ENCODE results near the gene OR10H4. TPM values are rescaled to one million over a fixed set of nuclear protein-coding genes. Genes with fewer than 3 reads are reported as not detected.
"Not testable (repeated sequence)": the region's sequence is repeated elsewhere in the genome, so short reads cannot be mapped to it uniquely, and the experiment has no call there.

OR10H4 gene
- total RNA-seq, 2 donors from 2014 or later, result not detected

DNA sequence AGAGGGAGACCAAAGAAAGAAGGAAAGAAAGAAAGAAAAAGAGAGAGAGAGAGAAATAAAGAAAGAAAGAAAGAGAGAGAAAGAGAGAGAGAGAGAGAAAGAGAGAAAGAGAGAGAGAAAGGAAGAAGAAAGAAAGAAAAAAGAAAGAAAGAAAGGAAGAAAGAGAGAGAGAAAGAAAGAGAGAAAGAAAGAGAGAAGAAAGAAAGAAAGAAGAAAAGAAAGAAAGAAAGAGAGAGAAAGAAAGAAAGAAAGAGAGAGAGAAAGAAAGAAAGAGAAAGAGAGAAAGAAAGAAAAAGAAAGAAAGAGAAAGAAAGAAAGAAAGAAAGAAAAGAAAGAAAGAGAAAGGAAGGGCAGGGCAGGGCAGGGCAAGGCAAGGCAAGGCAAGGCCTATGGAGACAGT lies 23.2 kb downstream of the OR10H4 start:
- H3K9me3 Mint-ChIP-seq; H3K4me1 Mint-ChIP-seq (ENCODE audit: low read depth in 2 of 2); H3K4me3 Mint-ChIP-seq; DNase-seq (ENCODE audit: low spot score); H3K36me3 Mint-ChIP-seq; ATAC-seq; H3K27ac Mint-ChIP-seq: not testable (repeated sequence)
- H3K27me3 Mint-ChIP-seq, result peaks cover 21% of the 10 kb centered on the region in 2 donors

DNA sequence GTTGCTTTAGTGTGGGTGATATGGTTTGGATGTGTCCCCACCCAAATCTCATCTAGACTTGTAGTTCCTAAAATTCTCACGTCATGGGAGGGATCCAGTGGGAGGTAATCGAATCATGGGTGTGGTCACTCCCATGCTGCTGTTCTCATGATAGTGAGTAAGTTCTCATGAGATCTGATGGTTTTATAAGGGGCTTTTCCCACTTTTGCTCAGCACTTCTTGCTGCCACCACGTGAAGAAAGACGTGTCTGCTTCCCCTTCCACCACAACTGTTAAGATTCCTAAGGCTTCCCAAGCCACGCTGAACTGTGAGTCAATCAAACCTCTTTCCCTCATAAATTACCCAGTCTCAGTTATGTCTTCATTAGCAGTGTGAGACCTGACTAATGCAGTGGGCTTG lies 26.0 kb downstream of the OR10H4 start:
- ATAC-seq, result no peak
- no peak for DNase-seq (ENCODE audit: low spot score)
- H3K4me3 Mint-ChIP-seq, result no peak overlapping the region
- no peaks in the 10 kb centered on the region for H3K4me1 Mint-ChIP-seq (ENCODE audit: low read depth in 2 of 2)
- no peaks in the 10 kb centered on the region for H3K9me3 Mint-ChIP-seq
- peaks cover 20 to 27% of the 10 kb centered on the region in 2 donors for H3K27me3 Mint-ChIP-seq
- H3K36me3 Mint-ChIP-seq, result no peaks in the 10 kb centered on the region
- no peak overlapping the region for H3K27ac Mint-ChIP-seq

DNA sequence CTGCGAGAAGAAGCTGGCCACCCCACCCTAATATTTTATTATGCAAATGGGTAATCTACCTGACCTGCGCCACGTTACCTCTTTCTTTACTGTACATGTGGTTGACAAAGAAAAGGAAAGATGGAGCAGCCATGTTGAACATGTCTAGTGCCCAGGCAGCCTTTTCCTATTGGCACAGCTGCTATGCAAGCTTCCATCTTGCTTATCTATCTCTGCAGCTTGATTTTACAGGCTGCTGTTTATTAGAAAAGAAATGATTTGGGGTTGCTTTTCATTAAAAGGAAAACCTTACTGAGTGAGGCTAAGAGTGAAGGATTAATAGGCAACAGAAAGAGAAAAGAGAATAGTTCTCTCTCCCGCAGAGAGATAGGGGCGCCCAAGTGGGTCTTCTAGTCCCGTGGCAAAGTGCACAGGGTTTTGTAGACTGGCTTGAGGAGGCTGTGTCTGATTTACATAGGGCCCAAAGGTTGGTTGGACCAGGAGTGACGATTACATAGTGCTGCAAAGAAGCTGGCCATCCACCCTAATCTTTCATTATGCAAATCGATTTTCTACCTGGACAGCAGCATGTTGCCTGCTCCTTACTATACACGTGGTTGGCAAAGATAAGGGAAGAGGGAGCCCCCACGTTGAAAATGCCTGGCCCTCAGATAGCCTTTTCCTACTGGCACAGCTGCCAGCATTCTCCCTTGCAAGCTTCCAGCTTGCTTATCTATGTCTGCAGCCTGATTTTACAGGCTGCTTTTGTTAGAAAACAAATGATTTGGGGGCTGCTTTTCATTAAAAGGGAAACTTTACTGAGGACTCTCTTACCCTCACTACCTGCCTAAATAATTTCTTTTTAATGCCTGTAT lies 28.3 kb downstream of the OR10H4 start:
- no peak overlapping the region for H3K27ac Mint-ChIP-seq
- no peaks in the 10 kb centered on the region for H3K36me3 Mint-ChIP-seq

DNA sequence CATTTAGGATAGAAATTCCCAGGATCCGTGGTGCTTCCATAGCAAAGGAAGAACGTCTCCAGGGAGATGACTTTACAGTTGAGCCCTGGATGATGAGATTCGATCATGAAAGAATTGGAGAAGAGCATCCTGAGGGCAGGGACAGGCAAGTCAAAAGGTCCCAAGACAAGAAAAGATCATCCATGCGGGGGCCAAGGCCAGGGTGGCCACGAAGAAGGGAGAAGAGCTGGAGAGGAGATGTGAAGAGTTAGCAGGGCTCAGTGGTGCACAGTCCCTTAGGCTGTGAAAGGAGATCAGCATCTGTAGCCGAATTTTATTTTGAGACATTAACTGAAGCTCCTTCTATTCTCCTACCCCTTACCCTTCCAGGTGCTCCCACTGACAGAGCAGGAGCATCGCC lies 28.9 kb downstream of the OR10H4 start:
- no peak for DNase-seq (ENCODE audit: low spot score)

More for the DNA sequence above, 28.3 kb downstream of the OR10H4 start:
- Mint-ChIP-seq H3K27me3 (peaks cover 21 to 31% of the 10 kb centered on the region in 2 donors), H3K4me1 (ENCODE audit: low read depth in 2 of 2) (no peaks in the 10 kb centered on the region), H3K4me3 (no peak overlapping the region), H3K9me3 (no peaks in the 10 kb centered on the region)
- DNase-seq (ENCODE audit: low spot score) (no peak), ATAC-seq (no peak)

DNA sequence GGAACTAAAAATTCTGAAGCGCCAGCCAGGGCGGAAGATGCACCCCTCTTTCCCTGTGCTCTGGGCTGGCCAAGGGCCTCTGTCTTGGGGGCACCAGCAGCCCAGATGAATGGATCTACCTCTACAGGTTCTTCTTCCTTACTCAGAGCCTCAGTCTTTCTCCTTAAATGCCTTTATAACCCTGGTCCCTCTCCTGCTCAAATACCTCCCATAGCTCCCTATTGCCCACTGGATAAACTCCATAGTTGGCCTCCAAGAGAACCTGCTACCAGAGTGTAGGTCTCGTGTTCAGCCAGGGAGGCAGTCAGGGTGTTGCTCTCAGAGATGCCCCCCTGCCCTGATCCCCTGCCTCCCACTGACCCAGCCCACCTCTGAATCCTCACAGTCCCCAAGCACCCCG lies 30.5 kb downstream of the OR10H4 start:
- no peak overlapping the region for H3K4me3 Mint-ChIP-seq
- no peak overlapping the region for H3K27ac Mint-ChIP-seq
- H3K36me3 Mint-ChIP-seq, result no peaks in the 10 kb centered on the region
- no peaks in the 10 kb centered on the region for H3K4me1 Mint-ChIP-seq (ENCODE audit: low read depth in 2 of 2)
- no peak for ATAC-seq
- no peaks in the 10 kb centered on the region for H3K9me3 Mint-ChIP-seq
- peaks cover 18 to 31% of the 10 kb centered on the region in 2 donors for H3K27me3 Mint-ChIP-seq
- no peak for DNase-seq (ENCODE audit: low spot score)

More for the DNA sequence above, 28.9 kb downstream of the OR10H4 start:
- Mint-ChIP-seq H3K4me3 (no peak overlapping the region), H3K9me3 (no peaks in the 10 kb centered on the region), H3K4me1 (ENCODE audit: low read depth in 2 of 2) (no peaks in the 10 kb centered on the region), H3K27ac (no peak overlapping the region), H3K27me3 (peaks cover 18 to 25% of the 10 kb centered on the region in 2 donors), H3K36me3 (no peaks in the 10 kb centered on the region)
- ATAC-seq, result no peak

DNA sequence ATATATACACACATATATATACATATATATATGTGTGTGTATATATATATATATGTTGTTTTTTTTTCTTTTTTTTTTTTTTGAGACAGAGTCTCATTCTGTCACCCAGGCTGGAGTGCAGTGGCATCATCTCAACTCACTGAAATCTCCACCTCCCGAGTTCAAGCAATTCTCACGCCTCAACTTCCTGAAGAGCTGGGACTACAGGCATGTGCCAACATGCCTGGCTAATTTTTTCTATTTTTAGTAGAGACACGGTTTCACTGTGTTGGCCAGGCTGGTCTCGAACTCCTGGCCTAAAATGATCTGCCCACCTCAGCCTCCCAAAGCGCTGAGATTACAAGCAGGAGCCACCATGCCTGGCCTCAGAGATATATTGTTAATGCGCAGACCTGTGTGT lies 37.0 kb downstream of the OR10H4 start:
- not testable (repeated sequence) for H3K4me1 Mint-ChIP-seq (ENCODE audit: low read depth in 2 of 2); H3K4me3 Mint-ChIP-seq; DNase-seq (ENCODE audit: low spot score); H3K27ac Mint-ChIP-seq; H3K9me3 Mint-ChIP-seq; H3K36me3 Mint-ChIP-seq; ATAC-seq
- H3K27me3 Mint-ChIP-seq, result peaks cover 15 to 36% of the 10 kb centered on the region in 2 donors

DNA sequence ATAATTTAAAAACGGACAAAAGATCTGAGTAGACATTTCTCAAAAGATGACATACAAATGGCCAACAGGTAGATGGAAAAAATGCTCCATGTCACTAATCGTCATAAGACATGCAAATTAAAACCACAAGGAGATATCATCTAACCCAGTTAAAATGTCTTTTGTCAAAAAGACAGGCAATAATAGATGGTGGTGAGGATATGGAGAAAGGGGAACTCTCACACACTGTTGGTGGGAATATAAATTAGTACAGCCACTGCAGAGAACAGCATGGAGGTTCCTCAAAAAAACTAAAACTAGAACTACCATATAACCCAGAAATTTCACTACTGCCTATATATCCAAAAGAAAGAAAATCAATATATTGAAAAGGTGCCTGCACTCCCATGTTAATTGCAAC lies 37.9 kb downstream of the OR10H4 start:
- H3K36me3 Mint-ChIP-seq, result no peaks in the 10 kb centered on the region
- no peak overlapping the region for H3K4me3 Mint-ChIP-seq
- H3K27me3 Mint-ChIP-seq, result peaks cover 20 to 39% of the 10 kb centered on the region in 2 donors
- peaks cover 2 to 6% of the 10 kb centered on the region in 2 donors for H3K4me1 Mint-ChIP-seq (ENCODE audit: low read depth in 2 of 2)
- H3K27ac Mint-ChIP-seq, result no peak overlapping the region
- H3K9me3 Mint-ChIP-seq, result no peaks in the 10 kb centered on the region
- ATAC-seq, result no peak
- DNase-seq (ENCODE audit: low spot score), result no peak

DNA sequence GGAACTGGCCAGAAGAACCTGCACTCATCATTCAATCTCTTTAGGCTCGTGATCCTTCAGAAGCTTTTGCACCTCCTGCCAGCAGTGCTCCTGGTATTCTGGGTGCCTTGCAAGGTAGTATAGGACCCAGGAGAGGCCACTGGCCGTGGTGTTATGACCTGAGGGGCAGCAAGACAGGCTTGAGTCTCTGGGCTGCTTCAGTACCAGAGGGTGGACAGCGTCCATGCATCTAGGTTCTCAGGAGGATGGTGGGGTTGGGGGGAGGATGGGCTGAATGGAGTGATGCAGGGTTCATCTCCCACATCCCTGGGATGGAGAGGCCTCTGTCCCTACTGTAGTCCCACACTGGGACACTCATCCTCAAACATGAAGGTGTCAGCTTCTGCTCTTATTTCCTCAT lies 41.1 kb downstream of the OR10H4 start:
- ATAC-seq (no peak), DNase-seq (ENCODE audit: low spot score) (no peak)
- Mint-ChIP-seq H3K9me3 (no peaks in the 10 kb centered on the region), H3K4me1 (ENCODE audit: low read depth in 2 of 2) (peaks cover 2 to 5% of the 10 kb centered on the region in 2 donors), H3K27me3 (peaks cover 23 to 41% of the 10 kb centered on the region in 2 donors), H3K27ac (no peak overlapping the region), H3K36me3 (no peaks in the 10 kb centered on the region), H3K4me3 (no peak overlapping the region)

DNA sequence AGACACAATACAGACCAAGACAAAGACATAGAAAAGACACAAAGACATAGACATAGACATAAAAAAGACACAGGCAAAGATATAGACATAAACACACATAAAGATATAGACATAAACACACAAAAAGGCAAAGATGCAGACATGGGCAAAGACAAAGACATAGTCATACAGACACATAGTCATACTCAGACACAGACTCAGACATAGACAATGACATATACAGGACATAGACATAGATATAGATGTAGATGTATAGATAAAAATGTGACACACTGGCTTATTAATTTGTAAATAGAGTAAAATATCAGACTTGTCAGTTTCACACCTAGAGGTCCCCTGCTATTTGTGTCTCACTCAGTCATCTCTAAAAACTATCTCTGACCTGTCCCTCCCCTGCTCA lies 42.8 kb downstream of the OR10H4 start:
- H3K9me3 Mint-ChIP-seq, result no peaks in the 10 kb centered on the region
- no peaks in the 10 kb centered on the region for H3K4me1 Mint-ChIP-seq (ENCODE audit: low read depth in 2 of 2)
- ATAC-seq, result no peak
- no peak overlapping the region for H3K4me3 Mint-ChIP-seq
- H3K27me3 Mint-ChIP-seq, result peaks cover 21 to 41% of the 10 kb centered on the region in 2 donors
- DNase-seq (ENCODE audit: low spot score), result no peak
- no peaks in the 10 kb centered on the region for H3K36me3 Mint-ChIP-seq
- no peak overlapping the region for H3K27ac Mint-ChIP-seq

DNA sequence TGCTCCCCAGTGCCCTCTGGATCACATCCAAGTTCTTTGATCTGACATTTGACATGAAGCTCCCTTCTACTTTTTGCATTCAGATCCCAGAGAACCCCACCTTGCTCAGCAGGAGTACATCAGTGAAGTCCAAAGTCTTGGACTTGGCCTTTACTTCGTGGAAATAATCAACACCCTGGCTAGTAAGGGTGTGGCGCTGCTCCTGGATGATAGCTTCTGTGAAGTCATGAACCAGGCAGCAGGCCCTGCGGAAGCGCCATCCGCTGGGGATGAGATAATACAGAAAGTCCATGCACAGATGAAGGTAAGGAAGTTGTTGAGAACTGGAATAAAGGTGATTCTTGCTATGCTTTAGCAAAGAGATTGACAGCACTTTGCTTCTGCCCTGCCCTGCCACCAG lies 43.2 kb downstream of the OR10H4 start:
- ATAC-seq (no peak), DNase-seq (ENCODE audit: low spot score) (no peak)
- no peaks in the 10 kb centered on the region for H3K9me3 Mint-ChIP-seq
- H3K27me3 Mint-ChIP-seq, result peaks cover 20 to 37% of the 10 kb centered on the region in 2 donors
- no peaks in the 10 kb centered on the region for H3K4me1 Mint-ChIP-seq (ENCODE audit: low read depth in 2 of 2)
- no peak overlapping the region for H3K4me3 Mint-ChIP-seq
- no peak overlapping the region for H3K27ac Mint-ChIP-seq
- no peaks in the 10 kb centered on the region for H3K36me3 Mint-ChIP-seq

DNA sequence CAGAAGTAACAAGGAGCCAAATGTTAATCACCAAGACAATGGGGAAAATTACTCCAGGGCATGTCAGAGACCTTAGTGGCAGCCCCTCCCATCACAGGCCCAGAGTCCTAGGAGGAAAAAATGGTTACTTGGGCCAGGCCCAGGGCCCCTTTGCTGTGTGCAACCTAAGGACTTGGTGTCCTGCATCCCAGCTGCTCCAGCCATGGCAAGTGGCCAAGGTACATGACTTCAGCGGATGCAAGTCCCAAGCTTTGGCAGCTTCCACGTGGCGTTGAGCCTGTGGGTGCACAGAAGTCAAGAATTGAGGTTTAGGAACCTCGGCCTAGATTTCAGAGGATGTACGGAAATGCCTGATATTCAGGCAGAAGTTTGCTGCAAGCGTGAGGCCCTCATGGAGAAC lies 46.7 kb downstream of the OR10H4 start:
- no peak for ATAC-seq
- Mint-ChIP-seq H3K27ac (no peak overlapping the region), H3K9me3 (no peaks in the 10 kb centered on the region), H3K36me3 (no peaks in the 10 kb centered on the region), H3K4me3 (no peak overlapping the region), H3K4me1 (ENCODE audit: low read depth in 2 of 2) (peaks cover 3 to 4% of the 10 kb centered on the region in 2 donors), H3K27me3 (peaks cover 13 to 21% of the 10 kb centered on the region in 2 donors)
- DNase-seq (ENCODE audit: low spot score), result no peak

DNA sequence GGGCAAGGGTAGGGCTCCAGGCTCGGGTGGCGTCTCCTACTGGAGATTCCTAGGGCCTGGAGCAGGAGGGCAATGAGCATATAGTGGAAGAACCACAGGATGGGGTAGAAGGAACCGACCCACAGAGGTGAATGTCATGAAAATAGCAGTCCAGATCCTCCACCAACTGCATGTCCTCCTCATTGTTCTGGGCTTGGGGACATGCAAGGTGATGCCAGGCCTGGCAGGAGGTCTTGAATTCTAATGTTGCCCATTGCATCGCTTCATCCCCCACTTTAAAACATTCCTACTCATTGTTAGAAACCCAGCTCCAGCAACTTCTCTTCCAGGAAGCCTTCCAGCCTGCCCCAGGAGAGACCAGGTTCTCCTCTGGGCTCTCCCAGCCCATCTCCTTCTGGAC lies 49.4 kb downstream of the OR10H4 start:
- Mint-ChIP-seq H3K27ac (no peak overlapping the region), H3K36me3 (no peaks in the 10 kb centered on the region), H3K9me3 (no peaks in the 10 kb centered on the region), H3K4me1 (ENCODE audit: low read depth in 2 of 2) (peaks cover 25 to 27% of the 10 kb centered on the region in 2 donors), H3K27me3 (peaks cover 0 to 2% of the 10 kb centered on the region in 2 donors), H3K4me3 (no peak overlapping the region)
- no peak for DNase-seq (ENCODE audit: low spot score)
- no peak for ATAC-seq
